ENCODE measurements around the gene DNER.

DNER gene

DNA sequence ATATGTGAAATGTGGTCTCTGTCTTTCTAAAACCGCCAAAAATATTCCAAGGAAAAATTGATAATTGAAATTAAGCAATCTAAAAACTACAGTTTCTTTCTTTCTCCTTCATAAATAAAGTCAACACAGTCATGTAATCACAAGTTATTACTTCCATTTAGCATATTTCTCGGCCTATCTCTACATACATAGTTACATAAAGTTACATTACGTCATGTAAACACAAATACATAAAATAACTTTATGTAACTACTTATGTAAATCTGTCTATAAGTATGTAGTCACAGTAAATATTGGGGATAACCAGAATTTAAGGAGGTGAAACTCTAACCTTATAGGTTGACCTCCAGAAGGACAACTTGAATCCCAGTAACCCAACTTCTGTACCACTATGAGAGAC is 394.8 kb downstream of the DNER start:
- TF ChIP-seq, protein P1, sequence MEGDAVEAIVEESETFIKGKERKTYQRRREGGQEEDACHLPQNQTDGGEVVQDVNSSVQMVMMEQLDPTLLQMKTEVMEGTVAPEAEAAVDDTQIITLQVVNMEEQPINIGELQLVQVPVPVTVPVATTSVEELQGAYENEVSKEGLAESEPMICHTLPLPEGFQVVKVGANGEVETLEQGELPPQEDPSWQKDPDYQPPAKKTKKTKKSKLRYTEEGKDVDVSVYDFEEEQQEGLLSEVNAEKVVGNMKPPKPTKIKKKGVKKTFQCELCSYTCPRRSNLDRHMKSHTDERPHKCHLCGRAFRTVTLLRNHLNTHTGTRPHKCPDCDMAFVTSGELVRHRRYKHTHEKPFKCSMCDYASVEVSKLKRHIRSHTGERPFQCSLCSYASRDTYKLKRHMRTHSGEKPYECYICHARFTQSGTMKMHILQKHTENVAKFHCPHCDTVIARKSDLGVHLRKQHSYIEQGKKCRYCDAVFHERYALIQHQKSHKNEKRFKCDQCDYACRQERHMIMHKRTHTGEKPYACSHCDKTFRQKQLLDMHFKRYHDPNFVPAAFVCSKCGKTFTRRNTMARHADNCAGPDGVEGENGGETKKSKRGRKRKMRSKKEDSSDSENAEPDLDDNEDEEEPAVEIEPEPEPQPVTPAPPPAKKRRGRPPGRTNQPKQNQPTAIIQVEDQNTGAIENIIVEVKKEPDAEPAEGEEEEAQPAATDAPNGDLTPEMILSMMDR (IDR thresholded peaks at IDR 0.05; ENCODE audit: low read length) = no peak
- no peak for TF ChIP-seq EZH2 (IDR thresholded peaks at IDR 0.05; ENCODE audit: borderline replicate concordance, low read length)
- Histone ChIP-seq H4K20me1 (ENCODE audit: insufficient read depth, low read length) (no peaks in the 10 kb centered on the region), H3K4me1 (ENCODE audit: insufficient read depth, low read length, severe bottlenecking) (no peaks in the 10 kb centered on the region), H3K4me3 (ENCODE audit: low read depth, low read length, poor library complexity, severe bottlenecking) (no peak overlapping the region), H2AFZ (ENCODE audit: low read length) (no peak overlapping the region), H3K79me2 (ENCODE audit: insufficient read depth, low read length) (no peaks in the 10 kb centered on the region), H3K27ac (ENCODE audit: low read depth, low read length, poor library complexity, severe bottlenecking) (no peak overlapping the region), H3K9ac (ENCODE audit: low read length) (no peak overlapping the region), H3K36me3 (ENCODE audit: insufficient read depth, low read length) (no peaks in the 10 kb centered on the region), H3K9me2 (ENCODE audit: low read depth, low read length) (no peaks in the 10 kb centered on the region), H3K4me2 (ENCODE audit: low read length) (no peak overlapping the region), H3F3A (ENCODE audit: insufficient read depth, low read length) (no peaks in the 10 kb centered on the region), H3K27me3 (ENCODE audit: insufficient read depth, low read length) (no peaks in the 10 kb centered on the region), H3K9me3 (ENCODE audit: low read length) (no peaks in the 10 kb centered on the region)

DNA sequence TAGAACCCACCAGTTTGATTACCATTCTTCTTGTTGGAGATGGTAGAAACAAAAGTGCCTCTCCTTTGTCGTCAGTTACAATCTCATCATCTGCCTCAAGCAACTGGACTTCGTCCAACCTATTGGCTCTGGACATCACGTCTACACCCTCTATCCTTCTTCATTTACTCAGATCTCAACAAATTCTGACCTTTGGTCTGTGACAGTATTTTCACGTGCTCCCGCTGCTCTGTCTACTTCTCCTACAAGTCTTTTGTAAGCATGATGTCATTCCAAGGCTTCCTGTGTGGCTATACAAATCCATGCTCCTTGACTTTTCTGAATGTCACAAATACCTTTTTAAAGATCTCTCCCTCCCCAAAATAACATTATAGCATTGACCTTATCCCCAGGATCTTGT is 400.2 kb downstream of the DNER start:
- H3K79me2 ChIP-seq (ENCODE audit: insufficient read depth, low read length) = no peaks in the 10 kb centered on the region
- H3K9ac ChIP-seq (ENCODE audit: low read length) = no peak overlapping the region
- no peaks in the 10 kb centered on the region for H4K20me1 ChIP-seq (ENCODE audit: insufficient read depth, low read length)
- no peak overlapping the region for H3K4me2 ChIP-seq (ENCODE audit: low read length)
- no peaks in the 10 kb centered on the region for H3K36me3 ChIP-seq (ENCODE audit: insufficient read depth, low read length)
- H3K9me2 ChIP-seq (ENCODE audit: low read depth, low read length) = no peaks in the 10 kb centered on the region
- H3K4me3 ChIP-seq (ENCODE audit: low read depth, low read length, poor library complexity, severe bottlenecking) = no peak overlapping the region
- H3K27me3 ChIP-seq (ENCODE audit: insufficient read depth, low read length) = no peaks in the 10 kb centered on the region
- no peaks in the 10 kb centered on the region for H3F3A ChIP-seq (ENCODE audit: insufficient read depth, low read length)
- H3K27ac ChIP-seq (ENCODE audit: low read depth, low read length, poor library complexity, severe bottlenecking) = no peak overlapping the region
- H3K4me1 ChIP-seq (ENCODE audit: insufficient read depth, low read length, severe bottlenecking) = no peaks in the 10 kb centered on the region
- H3K9me3 ChIP-seq (ENCODE audit: low read length) = no peaks in the 10 kb centered on the region
- H2AFZ ChIP-seq (ENCODE audit: low read length) = no peak overlapping the region
- no peak for TF ChIP-seq EZH2 (IDR thresholded peaks at IDR 0.05; ENCODE audit: borderline replicate concordance, low read length)
- TF ChIP-seq, protein P1 (IDR thresholded peaks at IDR 0.05; ENCODE audit: low read length) = no peak

DNA sequence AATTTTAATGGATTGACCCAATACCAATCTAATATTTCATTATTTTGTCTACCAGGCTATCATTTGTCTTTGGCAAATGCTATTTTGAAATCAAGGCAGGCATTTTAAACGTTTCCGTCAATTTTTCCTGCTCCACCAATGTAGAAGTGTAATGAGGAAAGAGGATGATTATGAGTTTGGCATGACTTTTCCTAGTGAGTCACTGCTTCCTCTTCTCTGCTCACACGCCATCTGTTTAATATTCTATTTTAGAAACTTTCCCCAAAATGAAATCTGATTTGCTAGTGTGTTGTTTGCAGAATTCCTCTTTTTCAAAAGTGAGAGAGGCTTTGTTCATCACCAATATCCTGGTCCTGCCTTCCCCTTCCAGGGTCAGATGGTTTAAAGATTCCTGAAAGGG is 400.8 kb downstream of the DNER start:
- Histone ChIP-seq H3K9me2 (ENCODE audit: low read depth, low read length) (no peaks in the 10 kb centered on the region), H3K27me3 (ENCODE audit: insufficient read depth, low read length) (no peaks in the 10 kb centered on the region), H3K4me3 (ENCODE audit: low read depth, low read length, poor library complexity, severe bottlenecking) (no peak overlapping the region), H3F3A (ENCODE audit: insufficient read depth, low read length) (no peaks in the 10 kb centered on the region), H3K27ac (ENCODE audit: low read depth, low read length, poor library complexity, severe bottlenecking) (no peak overlapping the region), H3K9me3 (ENCODE audit: low read length) (no peaks in the 10 kb centered on the region), H2AFZ (ENCODE audit: low read length) (no peak overlapping the region), H3K4me1 (ENCODE audit: insufficient read depth, low read length, severe bottlenecking) (no peaks in the 10 kb centered on the region), H3K9ac (ENCODE audit: low read length) (no peak overlapping the region), H3K4me2 (ENCODE audit: low read length) (no peak overlapping the region), H3K36me3 (ENCODE audit: insufficient read depth, low read length) (no peaks in the 10 kb centered on the region), H3K79me2 (ENCODE audit: insufficient read depth, low read length) (no peaks in the 10 kb centered on the region), H4K20me1 (ENCODE audit: insufficient read depth, low read length) (no peaks in the 10 kb centered on the region)
- TF ChIP-seq, protein P1 (IDR thresholded peaks at IDR 0.05; ENCODE audit: low read length) = no peak
- TF ChIP-seq EZH2 (IDR thresholded peaks at IDR 0.05; ENCODE audit: borderline replicate concordance, low read length) = no peak
